ENCODE data around the gene GABRD.

The GABRD gene

GRCh38 chr1:2053784-2054376, 34.7 kb downstream of the GABRD start:
- DNase-seq (ENCODE audit: low read depth, low spot score): no peak

- no peak for DNase-seq (ENCODE audit: low read depth, low spot score)
Measured at GRCh38 chr1:2054560-2054959, 35.4 kb downstream of the GABRD start.

DNA sequence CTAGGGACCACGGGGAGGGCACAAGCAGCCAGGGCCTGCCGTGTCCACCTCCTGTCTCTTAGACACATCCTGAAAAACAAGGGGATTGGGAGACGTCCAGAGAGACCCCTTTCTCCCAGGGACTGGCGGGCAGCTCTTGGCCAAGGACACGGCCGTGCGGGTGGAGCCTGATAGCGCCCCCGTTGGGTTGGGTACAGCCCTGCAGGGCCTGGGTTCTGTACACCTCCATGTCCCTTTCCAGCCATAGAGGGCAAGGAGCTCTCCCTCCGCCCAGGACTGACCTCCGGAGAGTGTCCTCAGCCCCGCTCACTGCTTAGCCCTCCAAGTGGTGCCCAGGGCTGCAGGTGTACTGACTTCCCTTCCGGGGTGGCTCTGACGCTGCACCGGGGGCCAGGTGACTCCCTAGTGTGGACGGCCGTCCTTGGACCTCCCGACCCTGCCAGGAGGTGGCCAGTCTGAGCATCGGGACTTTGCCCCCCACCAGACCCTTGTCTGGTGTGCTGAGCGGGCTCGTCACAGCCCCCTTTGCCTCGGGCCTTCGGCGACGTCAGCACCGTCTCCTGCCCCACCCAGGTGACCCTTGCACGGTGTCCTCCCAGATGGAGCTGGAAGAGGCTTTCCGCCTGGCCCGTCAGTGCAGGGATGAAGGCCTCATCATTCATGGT, 36.9 kb downstream of the GABRD start:
- DNase-seq (ENCODE audit: low read depth, low spot score): no peak

- no peak for DNase-seq (ENCODE audit: low read depth, low spot score)
Measured at GRCh38 chr1:2056955-2057590, 37.9 kb downstream of the GABRD start.

DNA sequence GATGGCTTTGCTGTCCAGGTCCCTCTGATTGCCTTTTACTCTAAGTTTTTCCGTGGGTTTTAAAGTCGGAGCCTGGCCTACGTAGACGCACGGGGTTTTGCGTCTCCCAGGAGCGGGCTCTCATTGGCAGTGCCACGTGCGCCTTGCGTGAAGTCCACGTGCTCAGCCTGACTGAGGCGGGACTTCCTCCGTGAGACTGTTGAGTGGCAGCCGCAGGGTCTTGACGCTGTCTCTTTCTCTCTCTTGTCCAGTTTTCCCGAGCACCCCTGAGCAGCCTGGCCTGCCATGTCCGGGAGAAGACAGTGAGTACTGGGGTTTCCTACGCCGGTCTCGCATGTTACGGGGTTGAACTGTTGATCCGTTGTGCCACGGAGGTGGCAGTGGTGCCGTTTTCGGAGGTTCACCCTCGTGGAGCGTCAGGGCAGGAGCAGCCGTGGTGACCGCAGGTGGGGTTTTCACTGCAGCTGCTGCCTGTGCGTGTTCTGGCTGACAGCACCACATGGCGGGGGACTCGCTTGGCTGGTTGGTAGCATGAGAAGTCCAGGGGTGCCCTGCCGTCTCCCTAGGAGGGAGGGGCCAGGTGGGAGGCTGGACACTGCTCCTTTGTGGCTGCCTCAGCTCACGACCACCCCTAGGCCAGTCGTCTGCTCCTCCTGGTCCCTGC, 40.3 kb downstream of the GABRD start:
- DNase-seq (ENCODE audit: low read depth, low spot score): no peak

DNA sequence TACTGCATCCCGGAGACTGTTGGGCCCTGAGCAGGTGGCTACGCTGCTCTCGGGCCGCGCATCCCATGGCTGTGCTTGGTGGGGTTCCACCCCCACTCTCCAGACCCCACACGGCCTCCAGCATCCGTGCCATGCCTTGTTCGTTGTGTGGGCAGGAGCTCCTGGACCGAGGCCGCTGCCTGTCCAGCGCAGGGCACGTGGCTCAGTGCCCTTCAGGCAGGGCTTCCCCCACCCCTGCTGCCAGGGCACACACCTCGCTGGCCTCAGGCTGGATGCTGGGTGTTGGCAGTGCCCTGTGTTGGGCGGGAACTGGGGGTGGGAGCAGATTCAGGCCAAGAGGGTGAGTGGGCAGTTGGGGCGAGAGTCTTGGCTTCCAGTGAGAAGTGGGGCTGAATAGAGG, 40.9 kb downstream of the GABRD start:
- no peak for DNase-seq (ENCODE audit: low read depth, low spot score)

DNA sequence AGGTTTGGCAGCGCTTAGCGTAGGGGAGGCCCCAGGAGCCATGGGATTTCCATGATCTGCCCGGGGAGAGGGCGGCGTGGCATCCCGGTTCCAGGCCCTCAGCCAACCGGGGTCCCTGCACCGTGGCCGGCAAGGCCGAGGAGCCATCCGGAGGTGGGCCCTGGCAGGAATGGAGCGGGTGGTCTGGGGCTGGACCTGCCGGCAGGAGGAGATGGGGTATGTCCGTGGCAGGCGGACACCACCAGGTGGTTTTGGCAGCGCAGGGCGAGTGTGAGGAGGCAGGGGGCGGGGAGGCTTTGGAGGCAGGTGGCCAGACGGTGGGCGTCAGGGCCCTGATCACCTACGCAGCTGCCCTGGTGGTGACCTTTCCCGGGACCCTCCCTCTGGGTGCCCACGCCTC, 41.4 kb downstream of the GABRD start:
- DNase-seq (ENCODE audit: low read depth, low spot score): no peak

DNA sequence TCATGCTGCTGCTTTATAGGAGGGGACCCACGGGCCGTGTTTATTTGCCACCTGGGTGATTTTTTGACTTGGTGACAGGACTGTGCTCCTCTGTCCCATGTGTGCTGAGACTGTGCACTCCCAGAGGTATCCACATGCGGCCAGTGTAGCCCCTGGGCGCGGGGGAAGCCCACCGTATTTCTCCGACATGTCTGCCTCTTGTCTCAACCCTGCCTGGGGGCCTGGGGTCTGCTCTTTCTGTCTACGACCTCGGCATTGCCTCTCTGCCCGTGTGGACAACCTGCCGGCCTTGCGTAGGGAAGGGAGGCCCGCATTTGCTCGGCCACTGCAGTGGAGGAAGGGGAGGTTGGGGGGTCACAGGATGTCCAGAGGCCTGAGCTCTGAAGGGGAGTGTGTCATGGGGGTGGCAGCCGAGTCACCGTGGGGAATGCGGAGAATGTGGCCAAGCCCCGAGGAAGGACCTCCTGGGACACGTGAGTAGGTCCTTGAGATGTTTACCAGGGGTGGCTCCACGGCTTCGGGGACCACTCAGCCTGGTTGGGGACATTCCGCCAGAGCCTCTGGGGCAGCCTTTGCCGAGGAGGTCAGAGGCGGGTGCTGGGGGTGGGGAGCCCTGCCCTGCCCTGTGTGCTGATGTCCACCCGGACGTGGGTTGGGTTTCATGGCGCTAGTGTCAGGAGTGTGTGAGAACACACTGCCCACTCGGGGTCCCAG, 42.1 kb downstream of the GABRD start:
- no peak for DNase-seq (ENCODE audit: low read depth, low spot score)

- DNase-seq (ENCODE audit: low read depth, low spot score): no peak
Measured at GRCh38 chr1:2065699-2066098, 46.6 kb downstream of the GABRD start.

GRCh38 chr1:2067393-2067792, 48.2 kb downstream of the GABRD start:
- DNase-seq (ENCODE audit: low read depth, low spot score): no peak

DNA sequence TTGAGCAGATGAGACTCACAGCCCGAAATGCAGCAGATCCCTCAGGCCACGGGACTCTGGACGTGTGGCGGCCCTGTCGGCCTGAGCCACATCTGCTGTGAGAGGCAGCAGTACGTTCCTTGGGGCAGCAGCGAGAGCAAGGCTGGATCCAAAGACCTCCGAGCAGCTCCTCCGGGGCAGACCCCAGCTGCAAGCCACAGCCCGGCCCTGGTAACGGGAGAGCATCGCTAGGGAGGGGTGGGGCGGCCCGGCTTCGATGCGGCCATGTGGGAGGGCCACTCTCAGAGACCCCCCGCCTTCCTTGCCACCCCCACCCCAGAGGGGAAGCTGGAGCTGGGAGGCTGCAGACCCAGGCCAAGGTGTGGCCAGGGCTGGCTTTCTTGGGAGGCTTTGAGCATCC, 48.8 kb downstream of the GABRD start:
- no peak for DNase-seq (ENCODE audit: low read depth, low spot score)

DNA sequence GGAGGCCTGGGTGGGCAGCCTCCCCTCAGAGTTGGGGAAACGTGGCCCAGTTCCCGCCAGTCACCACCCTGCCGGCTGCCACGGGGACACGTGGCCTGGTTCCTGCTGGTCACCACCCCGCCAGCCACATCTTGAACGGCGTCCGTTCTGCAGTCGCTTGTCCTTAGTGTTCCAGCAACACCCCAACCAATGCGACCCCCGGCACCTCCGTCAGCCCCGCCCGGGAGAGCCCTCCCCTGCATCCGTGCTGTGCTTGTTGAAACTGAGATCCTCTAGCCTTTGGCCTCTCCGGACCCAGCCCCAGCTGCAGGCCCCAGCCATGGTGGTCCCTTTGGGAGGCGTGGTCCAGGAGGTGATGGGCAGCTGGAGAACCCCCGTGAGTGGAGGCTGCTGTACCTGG, 49.8 kb downstream of the GABRD start:
- DNase-seq (ENCODE audit: low read depth, low spot score): no peak

DNA sequence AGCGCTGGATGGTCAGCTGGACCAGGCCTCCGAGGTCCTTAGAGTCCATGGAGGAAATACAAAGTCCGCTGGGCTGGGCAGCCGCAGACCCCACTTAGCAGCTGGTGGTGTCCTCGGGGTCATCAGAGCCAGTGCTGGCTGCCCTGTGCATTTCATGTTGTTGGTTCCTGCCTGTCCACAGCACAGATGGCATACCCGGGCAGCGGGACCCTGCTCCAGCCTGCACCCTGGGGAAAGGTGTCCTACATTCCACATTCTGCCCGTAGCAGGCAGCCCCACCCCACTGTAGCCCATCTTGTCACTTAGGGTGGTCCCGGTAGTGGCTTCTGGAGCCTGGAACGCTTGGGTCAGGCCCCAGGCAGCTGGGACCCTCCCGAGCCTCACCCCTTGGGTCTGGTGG, 50.9 kb downstream of the GABRD start:
- no peak for DNase-seq (ENCODE audit: low read depth, low spot score)

- no peak for DNase-seq (ENCODE audit: low read depth, low spot score)
Measured at GRCh38 chr1:2070800-2071530, 51.8 kb downstream of the GABRD start.

GRCh38 chr1:2072109-2072806, 53.1 kb downstream of the GABRD start:
- no peak for DNase-seq (ENCODE audit: low read depth, low spot score)

GRCh38 chr1:2072891-2073290, 53.7 kb downstream of the GABRD start:
- DNase-seq (ENCODE audit: low read depth, low spot score): no peak

- no peak for DNase-seq (ENCODE audit: low read depth, low spot score)
Measured at GRCh38 chr1:2073382-2074230, 54.5 kb downstream of the GABRD start.

DNA sequence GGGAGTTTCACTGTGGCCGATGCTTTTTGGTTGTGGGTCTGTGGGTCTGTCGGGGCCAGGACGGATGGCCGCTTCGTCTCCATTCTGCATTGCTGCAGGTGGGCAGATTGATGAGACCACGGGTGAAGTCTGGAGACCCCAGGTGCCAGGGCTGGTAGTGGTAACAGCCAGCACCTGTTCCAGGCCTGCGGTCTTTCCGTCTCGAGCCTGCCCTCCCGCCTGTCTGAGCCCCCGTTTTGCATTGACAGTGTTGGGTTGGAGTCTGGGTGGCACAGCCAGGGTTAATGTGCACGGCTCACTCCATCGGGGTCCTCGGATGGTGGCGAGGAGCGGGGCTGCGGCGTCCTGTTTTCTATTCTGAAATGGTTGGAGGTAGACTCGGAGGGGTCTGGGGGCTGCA, 55.3 kb downstream of the GABRD start:
- no peak for DNase-seq (ENCODE audit: low read depth, low spot score)

DNA sequence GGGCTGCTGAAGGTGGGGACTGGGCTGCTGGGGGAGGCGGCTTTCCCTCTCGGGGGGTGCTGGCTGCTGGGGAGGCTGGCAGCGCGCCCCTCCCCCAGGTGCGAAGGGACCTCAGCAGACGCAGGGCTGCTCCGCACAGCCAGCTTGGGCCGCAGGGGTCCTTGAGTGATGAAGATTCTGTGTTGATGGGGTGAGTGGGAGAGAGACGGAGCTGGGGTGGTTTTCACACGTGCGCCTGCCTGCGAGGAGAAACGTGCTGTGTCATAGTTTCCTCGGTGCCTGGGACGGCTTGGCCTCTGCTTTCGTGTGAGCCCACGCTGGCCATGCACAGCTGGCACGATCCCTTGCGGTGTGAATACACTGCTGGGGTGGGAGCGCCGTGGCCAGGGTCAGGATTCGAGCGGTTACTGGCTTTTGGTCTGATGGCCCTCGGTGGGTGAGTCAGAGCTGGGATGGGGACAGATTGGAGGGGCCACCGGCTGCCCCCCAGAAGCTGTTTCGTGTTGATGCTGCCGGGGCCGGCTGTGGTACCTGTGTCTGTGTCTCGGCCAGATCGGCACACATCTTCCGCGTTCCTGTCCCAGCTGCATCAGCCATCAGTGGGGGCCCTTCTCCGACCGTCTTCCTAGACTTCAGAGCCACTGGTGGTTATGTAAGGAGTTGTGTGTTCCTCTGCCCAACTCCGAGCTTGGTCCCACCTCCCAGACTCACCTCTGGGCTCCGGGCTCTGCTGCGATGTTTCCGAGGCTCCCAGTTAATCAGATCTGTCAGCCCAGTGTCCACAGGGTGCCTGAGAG, 56.0 kb downstream of the GABRD start:
- no peak for DNase-seq (ENCODE audit: low read depth, low spot score)

Data from ELF-1 (cell line).